Liver (tissue), 9 donors: ENCODE measurements around the gene MAP3K19. TPM values are rescaled to one million over a fixed set of nuclear protein-coding genes. Genes with fewer than 3 reads are reported as not detected.

ENCODE experiments used
- DNase-seq: peaks from one replicate; pipeline ENCODE4 v3.0.0-alpha.2; 2017; ENCODE audit warnings: low spot score
- H3K27ac ChIP-seq, 2 donors: one replicate each; pipeline ENCODE4 v1.7.0; 2013; ENCODE audit warnings: inconsistent platforms in 2 of 2, low read length in 2 of 2, control low read depth in 1 of 2, low read depth in 1 of 2, mild to moderate bottlenecking in 1 of 2
- H3K27me3 ChIP-seq, 4 donors: one replicate each; pipeline versions ENCODE4 v1.6.1 to v1.7.0; 2013; ENCODE audit warnings: low read length in 3 of 4, inconsistent platforms in 1 of 4, mild to moderate bottlenecking in 1 of 4, moderate library complexity in 1 of 4; ENCODE audit not compliant: control insufficient read depth in 4 of 4, insufficient read depth in 4 of 4
- H3K36me3 ChIP-seq, 4 donors: one replicate each; pipeline versions ENCODE4 v1.6.1 to v1.7.0; 2013; ENCODE audit warnings: low read length in 3 of 4, mild to moderate bottlenecking in 3 of 4, low read depth in 1 of 4, moderate library complexity in 1 of 4; ENCODE audit not compliant: control insufficient read depth in 4 of 4, insufficient read depth in 3 of 4
- H3K4me1 ChIP-seq, 4 donors: one replicate each; pipeline versions ENCODE4 v1.6.1 to v1.7.0; 2013; ENCODE audit warnings: low read length in 3 of 4, mild to moderate bottlenecking in 3 of 4, moderate library complexity in 1 of 4; ENCODE audit not compliant: control insufficient read depth in 4 of 4, insufficient read depth in 4 of 4
- H3K4me3 ChIP-seq, 3 donors: one replicate each; pipeline versions ENCODE4 v1.6.1 to v1.7.0; 2013; ENCODE audit warnings: low read length in 3 of 3, control low read depth in 1 of 3, low read depth in 1 of 3, mild to moderate bottlenecking in 1 of 3
- H3K9ac ChIP-seq, 2 donors: one replicate each; pipeline ENCODE4 v1.7.0; 2013; ENCODE audit warnings: low read length in 2 of 2, mild to moderate bottlenecking in 2 of 2, moderate library complexity in 2 of 2, control low read depth in 1 of 2, low read depth in 1 of 2
- H3K9me3 ChIP-seq, 4 donors: one replicate each; pipeline versions ENCODE4 v1.6.1 to v1.7.0; 2013; ENCODE audit warnings: low read length in 3 of 4; ENCODE audit not compliant: control insufficient read depth in 4 of 4
- ATF3 ChIP-seq: IDR thresholded peaks from 2 replicates; pipeline ENCODE4 v1.6.1; 2016; ENCODE audit warnings: antibody characterized with exemption
- CTCF ChIP-seq: fragments of 150-350 bp; IDR thresholded peaks from 2 replicates; pipeline ENCODE4 v1.5.1; 2017; ENCODE audit warnings: improper control_type of control experiment, low read depth, low read length; ENCODE audit not compliant: missing input control
- EGR1 ChIP-seq, 2 donors: IDR thresholded peaks; 2 replicates each; pipeline ENCODE4 v1.6.1; 2016 to 2018; ENCODE audit warnings: antibody characterized with exemption in 2 of 2, low read depth in 2 of 2
- FOXA1 ChIP-seq: IDR thresholded peaks from 2 replicates; pipeline ENCODE4 v1.6.1; 2016; ENCODE audit warnings: antibody characterized with exemption
- GABPA ChIP-seq, 2 donors: IDR thresholded peaks in 1 of 2; conservative IDR thresholded peaks in 1 of 2; 2 replicates each; pipeline ENCODE4 v1.6.1; 2016; ENCODE audit warnings: antibody characterized with exemption in 2 of 2, mild to moderate bottlenecking in 1 of 2, moderate library complexity in 1 of 2
- HNF4A ChIP-seq, 2 donors: conservative IDR thresholded peaks; 2 replicates each; pipeline ENCODE4 v1.6.1; 2016; ENCODE audit warnings: antibody characterized with exemption in 2 of 2, mild to moderate bottlenecking in 2 of 2
- HNF4G ChIP-seq: IDR thresholded peaks from 2 replicates; pipeline ENCODE4 v1.6.1; 2016; ENCODE audit warnings: antibody characterized with exemption
- JUND ChIP-seq, 2 donors: IDR thresholded peaks; 2 replicates each; pipeline ENCODE4 v1.6.1; 2016; ENCODE audit warnings: antibody characterized with exemption in 2 of 2
- RAD21 ChIP-seq, 2 donors: IDR thresholded peaks; 2 replicates each; pipeline ENCODE4 v1.6.1; 2016; ENCODE audit warnings: antibody characterized with exemption in 2 of 2, mild to moderate bottlenecking in 2 of 2
- REST ChIP-seq: IDR thresholded peaks from 2 replicates; pipeline ENCODE4 v1.6.1; 2016; ENCODE audit warnings: antibody characterized with exemption, mild to moderate bottlenecking
- RXRA ChIP-seq, 2 donors: IDR thresholded peaks; 2 replicates each; pipeline ENCODE4 v1.6.1; 2017 to 2018; ENCODE audit warnings: antibody characterized with exemption in 2 of 2, mild to moderate bottlenecking in 1 of 2
- SP1 ChIP-seq: IDR thresholded peaks from 2 replicates; pipeline ENCODE4 v1.6.1; 2018; ENCODE audit warnings: antibody characterized with exemption, mild to moderate bottlenecking
- TAF1 ChIP-seq: conservative IDR thresholded peaks from 2 replicates; pipeline ENCODE4 v1.6.1; 2016; ENCODE audit warnings: antibody characterized with exemption, mild to moderate bottlenecking
- YY1 ChIP-seq: IDR thresholded peaks from 2 replicates; pipeline ENCODE4 v1.6.1; 2016; ENCODE audit warnings: antibody characterized with exemption, mild to moderate bottlenecking
- ZBTB33 ChIP-seq: IDR thresholded peaks from 2 replicates; pipeline ENCODE4 v1.6.1; 2016; ENCODE audit warnings: antibody characterized with exemption
- WGBS: extraction: QIAGEN DNeasy Blood & Tissue Kit; methylation state at CpG from one replicate; pipeline ENCODE4 v1.1.7; 2013; 5-methylcytosine and 5-hydroxymethylcytosine counted together
- polyA plus RNA-seq, 2 donors: library from polyadenylated mRNA; stranded (reverse) in 1 of 2; unstranded in 1 of 2; fragments of 200-250 nt in 1 of 2; fragments of >200 nt in 1 of 2; fragmentation: Nextera tagmentation in 1 of 2; extraction: Ambion mirVana in 1 of 2; gene quantifications; one replicate each; pipeline versions ENCODE4 v1.2.1 to v1.2.3, GENCODE V29; 2013 to 2015
- total RNA-seq, 2 donors: library from RNA; depleted of rRNA; stranded (reverse); fragments of >200 nt; gene quantifications; one replicate each; pipeline ENCODE4 v1.2.3, GENCODE V29; 2014
- donor health status: healthy.
- donor health status: healthy.
- donor health status: healthy.
- donor health status: healthy.
- donor health status: healthy.

Gene MAP3K19
- total and polyA plus RNA-seq, 4 donors, result not detected

- Histone ChIP-seq H3K9me3 (no peaks in the 10 kb centered on the region), H3K27me3 (no peaks in the 10 kb centered on the region), H3K4me3 (peak within 1 kb of the TSS; percentile 83 to 100 (median 92)), H3K27ac (peak within 1 kb of the TSS; percentile 82 to 99), H3K4me1 (peaks cover 2 to 14% (median 12%) of the 10 kb centered on the region in 4 donors), H3K9ac (peak within 1 kb of the TSS; percentile 61 to 100), H3K36me3 (no peaks in the 10 kb centered on the region)
- under 1% methylated on average over 45 of the region's 45 CpGs for WGBS
- DNase-seq, result peak; percentile 77
- no peak for TF ChIP-seq HNF4G
- TF ChIP-seq SP1, result peak; percentile 8
- peak in 1 of 2 donors; percentile 12 for TF ChIP-seq RAD21 (IDR thresholded peaks at IDR 0.05)
- peak; percentile 98 for TF ChIP-seq YY1
- peak in 1 of 2 donors; percentile 14 for TF ChIP-seq JUND (IDR thresholded peaks at IDR 0.05)
- peak; percentile 57 for TF ChIP-seq TAF1
- TF ChIP-seq FOXA1, result no peak
- peak; percentile 62 to 65 for TF ChIP-seq EGR1 (IDR thresholded peaks at IDR 0.05; ENCODE audit: low read depth in 2 of 2)
- TF ChIP-seq GABPA (IDR thresholded peaks at IDR 0.05 in 1 of 2, conservative IDR thresholded peaks at IDR 0.05 in 1 of 2), result no peak
- peak in 1 of 2 donors; percentile 25 for TF ChIP-seq HNF4A (conservative IDR thresholded peaks at IDR 0.05)
- no peak for TF ChIP-seq REST
Measured at GRCh38 chr2:135052042-135052876, 5.0 kb upstream of the MAP3K19 start, which contains the start of gene RAB3GAP1. TSS of gene RAB3GAP1 (plus strand) at chr2:135052292. CDS start at chr2:135052308, 16 bp downstream.

GRCh38 chr2:135050684-135051083 lies 3.4 kb upstream of the MAP3K19 start:
- Histone ChIP-seq H3K9me3 (no peaks in the 10 kb centered on the region), H3K4me1 (peaks cover 2 to 14% (median 12%) of the 10 kb centered on the region in 4 donors), H3K27me3 (no peaks in the 10 kb centered on the region), H3K27ac (no peak overlapping the region), H3K36me3 (no peaks in the 10 kb centered on the region), H3K9ac (no peak overlapping the region), H3K4me3 (no peak overlapping the region)
- DNase-seq, result no peak
- no peak for TF ChIP-seq REST
- TF ChIP-seq JUND (IDR thresholded peaks at IDR 0.05), result no peak
- TF ChIP-seq SP1, result no peak
- no peak for TF ChIP-seq HNF4A (conservative IDR thresholded peaks at IDR 0.05)
- TF ChIP-seq GABPA (IDR thresholded peaks at IDR 0.05 in 1 of 2, conservative IDR thresholded peaks at IDR 0.05 in 1 of 2), result no peak
- no peak for TF ChIP-seq YY1
- TF ChIP-seq HNF4G, result no peak
- no peak for TF ChIP-seq EGR1 (IDR thresholded peaks at IDR 0.05; ENCODE audit: low read depth in 2 of 2)
- no peak for TF ChIP-seq CTCF
- no peak for TF ChIP-seq TAF1
- no peak for TF ChIP-seq RXRA (IDR thresholded peaks at IDR 0.05)
- no peak for TF ChIP-seq ZBTB33
- no peak for TF ChIP-seq ATF3
- TF ChIP-seq FOXA1, result no peak
- WGBS, result 89% methylated on average over 6 of the region's 6 CpGs
